B cell (primary cell): ENCODE data around the gene CD226. TPM values are rescaled to one million over a fixed set of nuclear protein-coding genes. Genes with fewer than 3 reads are reported as not detected.
"Not testable (repeated sequence)": the region's sequence is repeated elsewhere in the genome, so short reads cannot be mapped to it uniquely, and the experiment has no call there.

ENCODE experiments used
- ATAC-seq: fragments of 200-7000 bp; cut with Tn5 transposase; one replicate; pipeline ENCODE4 v1.10.0; 2021; ENCODE audit warnings: low read depth, mild to moderate bottlenecking, moderate number of reproducible peaks, moderate library complexity
- CTCF ChIA-PET: fragments of 350-600 bp; sonication (Branson Sonifier 250); formaldehyde crosslinking; loops from one replicate; lab custom pipeline; 2021; ENCODE audit warnings: antibody characterized with exemption, inconsistent platforms; lab: Charles Lee
- POLR2A ChIA-PET: fragments of 350-600 bp; sonication (Branson Sonifier 250); formaldehyde crosslinking; loops from one replicate; lab custom pipeline; 2021; ENCODE audit warnings: antibody characterized with exemption; lab: Charles Lee
- DNase-seq: peaks from one replicate; pipeline ENCODE4 v3.0.0; 2013
- H2AFZ ChIP-seq: 2 replicates; pipeline ENCODE4 v1.6.1; 2012; ENCODE audit warnings: mild to moderate bottlenecking, low read depth, low read length; ENCODE audit not compliant: insufficient read depth, poor library complexity, severe bottlenecking
- H3K27ac ChIP-seq, 2 donors: 1 replicate in 1 of 2; 2 replicates in 1 of 2; pipeline ENCODE4 v1.5.1; 2012 to 2013; ENCODE audit warnings: low read length in 2 of 2, mild to moderate bottlenecking in 2 of 2, moderate library complexity in 1 of 2
- H3K27me3 ChIP-seq, 4 experiments: fragments of 200-600 bp in 1 of 4; sonication (generic) in 1 of 4; replicated peaks in 1 of 4; 1 replicate in 2 of 4; 2 replicates in 2 of 4; pipeline versions ENCODE4 v1.6.1 to v1.7.0; 2013 to 2016; ENCODE audit warnings: low read length in 3 of 4, mild to moderate bottlenecking in 2 of 4, mixed read lengths in 1 of 4, moderate library complexity in 1 of 4; ENCODE audit not compliant: insufficient read depth in 4 of 4, control insufficient read depth in 3 of 4; ENCODE audit errors: control extremely low read depth in 1 of 4
- H3K36me3 ChIP-seq, 2 experiments: replicated peaks in 1 of 2; 1 replicate in 1 of 2; 2 replicates in 1 of 2; pipeline versions ENCODE4 v1.6.1 to v1.7.1; 2013; ENCODE audit warnings: low read length in 1 of 2; ENCODE audit not compliant: insufficient read depth in 2 of 2, control insufficient read depth in 1 of 2; ENCODE audit errors: control extremely low read depth in 1 of 2, extremely low read depth in 1 of 2
- H3K4me1 ChIP-seq, 2 donors: fragments of 200-600 bp in 1 of 2; sonication (generic) in 1 of 2; 1 replicate in 1 of 2; 2 replicates in 1 of 2; pipeline versions ENCODE4 v1.5.1 to v1.6.1; 2013 to 2017; ENCODE audit warnings: low read length in 2 of 2; ENCODE audit not compliant: control insufficient read depth in 2 of 2, insufficient read depth in 2 of 2
- H3K4me2 ChIP-seq: replicated peaks from 2 replicates; pipeline ENCODE3; 2012; ENCODE audit warnings: mild to moderate bottlenecking, low read depth, low read length; ENCODE audit not compliant: poor library complexity, severe bottlenecking
- H3K4me3 ChIP-seq, 5 experiments: fragments of 200-600 bp in 1 of 5; sonication (generic) in 1 of 5; 1 replicate in 3 of 5; 2 replicates in 2 of 5; pipeline versions ENCODE4 v1.5.1 to v1.7.0; 2011 to 2016; ENCODE audit warnings: low read length in 4 of 5, mild to moderate bottlenecking in 4 of 5, low read depth in 2 of 5, control low read depth in 1 of 5, moderate library complexity in 1 of 5; ENCODE audit not compliant: insufficient read depth in 1 of 5; ENCODE audit errors: control extremely low read depth in 1 of 5, extremely low read depth in 1 of 5
- H3K79me2 ChIP-seq: fragments of 200-600 bp; sonication (generic); one replicate; pipeline ENCODE4 v1.6.0; 2016; ENCODE audit warnings: low read length; ENCODE audit not compliant: control insufficient read depth, insufficient read depth
- H3K9ac ChIP-seq: fragments of 200-600 bp; sonication (generic); 2 replicates; pipeline ENCODE4 v1.6.1; 2017; ENCODE audit warnings: mild to moderate bottlenecking, low read length, moderate library complexity
- H3K9me3 ChIP-seq, 3 donors: one replicate each; pipeline versions ENCODE4 v1.6.1 to v1.7.1; 2013; ENCODE audit warnings: low read length in 2 of 3; ENCODE audit not compliant: control insufficient read depth in 2 of 3, insufficient read depth in 1 of 3; ENCODE audit errors: control extremely low read depth in 1 of 3
- H4K20me1 ChIP-seq: 2 replicates; pipeline ENCODE4 v1.6.0; 2012; ENCODE audit warnings: mild to moderate bottlenecking, low read length; ENCODE audit not compliant: insufficient read depth, control insufficient read depth, poor library complexity, severe bottlenecking
- H3K27ac Mint-ChIP-seq: one replicate; pipeline ENCODE4 v1.8.0; 2021; ENCODE audit warnings: mixed read lengths
- H3K27me3 Mint-ChIP-seq: one replicate; pipeline ENCODE4 v1.8.0; 2021; ENCODE audit warnings: mixed read lengths
- H3K4me1 Mint-ChIP-seq: one replicate; pipeline ENCODE4 v1.8.0; 2021; ENCODE audit warnings: mixed read lengths
- H3K4me3 Mint-ChIP-seq: one replicate; pipeline ENCODE4 v1.8.0; 2021; ENCODE audit warnings: mixed read lengths
- H3K9me3 Mint-ChIP-seq: one replicate; pipeline ENCODE4 v1.8.0; 2022; ENCODE audit warnings: mixed read lengths; ENCODE audit not compliant: insufficient read depth
- EZH2 ChIP-seq: IDR thresholded peaks from 2 replicates; pipeline ENCODE4 v1.6.1; 2012; ENCODE audit warnings: borderline replicate concordance, low read depth, mild to moderate bottlenecking, moderate library complexity, low read length; ENCODE audit not compliant: insufficient read depth, poor library complexity, severe bottlenecking
- WGBS: methylation state at CpG from one replicate; pipeline ENCODE4 v1.1.5; 2013; ENCODE audit warnings: missing lambda C conversion rate; ENCODE audit not compliant: insufficient coverage; 5-methylcytosine and 5-hydroxymethylcytosine counted together
- intact Hi-C: fragments of 100-400 bp; cut with micrococcal nuclease; formaldehyde crosslinking; loops from one replicate; pipeline ENCODE4 v1.10.0; 2022
- polyA plus RNA-seq: library from polyadenylated mRNA; depleted of rRNA; stranded (reverse); fragments of >200 nt; gene quantifications from 2 replicates; pipeline ENCODE4 v1.2.3, GENCODE V29; 2012
- total RNA-seq, 2 donors: library from RNA; stranded (reverse); fragments of 120-200 nt in 1 of 2; gene quantifications; 1 replicate in 1 of 2; 2 replicates in 1 of 2; pipeline versions ENCODE4 v1.2.3 to v1.2.4, GENCODE V29; 2013 to 2022
- TF ChIP-seq, protein P1 (sequence below): fragments of 200-600 bp; IDR thresholded peaks from one replicate; pipeline ENCODE4 v1.8.0; 2022; ENCODE audit warnings: antibody characterized with exemption, mild to moderate bottlenecking

Gene CD226
- total and polyA plus RNA-seq, 2 donors (not counting 1 experiment from before 2014, with no cell fraction given), result 0.78 to 2.6 TPM

DNA sequence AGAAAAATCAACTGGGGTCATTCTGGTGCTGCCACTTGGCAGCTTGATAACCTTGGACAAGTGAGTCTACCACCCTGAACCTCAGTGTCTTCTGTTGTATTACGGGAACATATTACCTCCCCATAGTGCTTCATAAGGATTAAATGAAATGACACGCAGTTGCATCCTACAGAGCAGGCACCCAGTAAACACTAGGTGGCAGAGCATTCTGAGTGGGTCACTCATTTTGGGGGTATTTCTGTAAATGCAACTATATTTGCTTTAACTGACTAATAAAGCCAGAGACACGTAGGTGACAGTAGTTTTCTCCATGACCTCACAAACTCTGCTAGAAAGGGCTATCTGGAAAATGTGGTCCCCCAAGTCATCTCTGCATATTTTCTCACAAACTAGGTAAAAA lies 4.7 kb downstream of the CD226 start:
- no peak overlapping the region for H3K9ac ChIP-seq

DNA sequence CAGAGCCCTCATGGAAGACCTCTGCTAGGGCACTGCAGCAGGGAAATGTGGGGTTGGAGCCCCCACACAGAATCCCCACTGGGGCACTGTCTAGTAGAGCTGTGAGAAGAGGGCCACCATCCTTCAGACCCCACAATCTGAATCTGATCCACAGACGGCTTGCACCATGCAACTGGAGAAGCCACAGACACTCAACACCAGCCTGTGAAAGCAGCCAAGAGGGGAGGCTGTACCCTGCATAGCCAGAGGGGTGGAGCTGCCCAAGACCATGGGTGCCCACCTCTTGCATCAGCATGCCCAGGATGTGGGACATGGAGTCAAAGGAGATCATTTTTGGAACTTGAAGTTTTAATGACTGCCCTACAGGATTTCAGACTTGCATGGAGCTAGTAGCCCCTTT lies 6.5 kb downstream of the CD226 start:
- Mint-ChIP-seq H3K27ac (no peak overlapping the region), H3K4me3 (no peak overlapping the region), H3K9me3 (peaks cover 12% of the 10 kb centered on the region), H3K4me1 (peaks cover 4% of the 10 kb centered on the region), H3K27me3 (no peaks in the 10 kb centered on the region)
- 100% methylated on average over 1 of the region's 1 CpG for WGBS
- Histone ChIP-seq H3K27ac (no peak overlapping the region), H3K4me3 (no peak overlapping the region), H3K4me1 (peaks cover 0 to 2% of the 10 kb centered on the region in 2 donors), H3K27me3 (no peaks in the 10 kb centered on the region), H3K36me3 (no peaks in the 10 kb centered on the region), H3K9ac (no peak overlapping the region), H3K4me2 (no peak overlapping the region), H4K20me1 (no peaks in the 10 kb centered on the region), H2AFZ (no peak overlapping the region), H3K9me3 (peaks cover 0 to 9% (median 0%) of the 10 kb centered on the region in 3 donors), H3K79me2 (no peaks in the 10 kb centered on the region)
- POLR2A ChIA-PET, result no interaction called here
- CTCF ChIA-PET, result no interaction called here
- DNase-seq, result no peak
- ATAC-seq, result no peak
- intact Hi-C loops, result no loop called here
- TF ChIP-seq, protein P1, sequence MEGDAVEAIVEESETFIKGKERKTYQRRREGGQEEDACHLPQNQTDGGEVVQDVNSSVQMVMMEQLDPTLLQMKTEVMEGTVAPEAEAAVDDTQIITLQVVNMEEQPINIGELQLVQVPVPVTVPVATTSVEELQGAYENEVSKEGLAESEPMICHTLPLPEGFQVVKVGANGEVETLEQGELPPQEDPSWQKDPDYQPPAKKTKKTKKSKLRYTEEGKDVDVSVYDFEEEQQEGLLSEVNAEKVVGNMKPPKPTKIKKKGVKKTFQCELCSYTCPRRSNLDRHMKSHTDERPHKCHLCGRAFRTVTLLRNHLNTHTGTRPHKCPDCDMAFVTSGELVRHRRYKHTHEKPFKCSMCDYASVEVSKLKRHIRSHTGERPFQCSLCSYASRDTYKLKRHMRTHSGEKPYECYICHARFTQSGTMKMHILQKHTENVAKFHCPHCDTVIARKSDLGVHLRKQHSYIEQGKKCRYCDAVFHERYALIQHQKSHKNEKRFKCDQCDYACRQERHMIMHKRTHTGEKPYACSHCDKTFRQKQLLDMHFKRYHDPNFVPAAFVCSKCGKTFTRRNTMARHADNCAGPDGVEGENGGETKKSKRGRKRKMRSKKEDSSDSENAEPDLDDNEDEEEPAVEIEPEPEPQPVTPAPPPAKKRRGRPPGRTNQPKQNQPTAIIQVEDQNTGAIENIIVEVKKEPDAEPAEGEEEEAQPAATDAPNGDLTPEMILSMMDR, result no peak
- TF ChIP-seq EZH2, result no peak

More for the DNA sequence above, 4.7 kb downstream of the CD226 start:
- no peaks in the 10 kb centered on the region for H4K20me1 ChIP-seq
- ChIA-PET POLR2A (no interaction called here), CTCF (no interaction called here)
- H3K79me2 ChIP-seq, result no peaks in the 10 kb centered on the region
- Mint-ChIP-seq H3K9me3 (peaks cover 12% of the 10 kb centered on the region), H3K27me3 (no peaks in the 10 kb centered on the region), H3K4me3 (no peak overlapping the region), H3K27ac (no peak overlapping the region), H3K4me1 (peaks cover 9% of the 10 kb centered on the region)
- no peak overlapping the region for H3K4me2 ChIP-seq
- no peaks in the 10 kb centered on the region for H3K4me1 ChIP-seq
- DNase-seq, result no peak
- WGBS, result 83% methylated on average over 1 of the region's 3 CpGs
- H2AFZ ChIP-seq, result no peak overlapping the region
- H3K27me3 ChIP-seq, result no peaks in the 10 kb centered on the region
- H3K27ac ChIP-seq, result no peak overlapping the region
- intact Hi-C loops, result no loop called here
- ATAC-seq, result no peak
- no peak overlapping the region for H3K4me3 ChIP-seq
- TF ChIP-seq, protein P1, result no peak
- TF ChIP-seq EZH2, result no peak
- H3K9me3 ChIP-seq, result peaks cover 0 to 9% (median 0%) of the 10 kb centered on the region in 3 donors
- H3K36me3 ChIP-seq, result no peaks in the 10 kb centered on the region

DNA sequence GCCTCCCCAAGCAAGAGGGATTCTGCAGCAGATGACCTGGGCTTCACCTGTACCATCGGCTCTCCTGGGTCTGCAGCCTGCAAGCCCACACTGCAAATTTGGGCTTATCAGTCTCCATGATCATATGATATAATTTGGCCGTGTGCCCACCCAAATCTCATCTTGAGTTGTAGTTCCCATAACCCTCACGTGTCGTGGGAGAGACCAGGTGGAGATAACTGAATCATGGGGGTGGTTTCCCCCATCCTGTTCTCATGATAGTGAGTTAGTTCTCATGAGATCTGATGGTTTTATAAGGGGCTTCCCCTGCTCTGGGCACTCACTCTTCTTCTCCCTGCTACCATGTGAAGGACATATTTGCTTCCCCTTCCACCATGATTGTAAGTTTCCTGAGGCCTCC lies 7.9 kb downstream of the CD226 start:
- H3K4me2 ChIP-seq, H3K4me3 ChIP-seq, H4K20me1 ChIP-seq, H3K9me3 ChIP-seq, H3K27me3 Mint-ChIP-seq, H3K36me3 ChIP-seq, H3K27me3 ChIP-seq, CTCF ChIA-PET, intact Hi-C loops, H2AFZ ChIP-seq, DNase-seq, H3K27ac ChIP-seq, POLR2A ChIA-PET, H3K9ac ChIP-seq, H3K79me2 ChIP-seq, H3K4me3 Mint-ChIP-seq, H3K4me1 Mint-ChIP-seq, ATAC-seq: not testable (repeated sequence)
- WGBS, result 90% methylated on average over 2 of the region's 4 CpGs
- peaks cover 7 to 13% of the 10 kb centered on the region in 2 donors for H3K4me1 ChIP-seq
- Mint-ChIP-seq H3K27ac (peak overlapping the region; percentile 42), H3K9me3 (peaks cover 12% of the 10 kb centered on the region)
